K562 (cell line): Measurements from ENCODE around the gene ACTN2. TPM values are rescaled to one million over a fixed set of nuclear protein-coding genes. Genes with fewer than 3 reads are reported as not detected.

Experiments used
- CBX3 ChIP-seq, 2 experiments: IDR thresholded peaks; 1 replicate in 1 of 2; 2 replicates in 1 of 2; pipeline ENCODE4 v1.6.1; 2012; ENCODE audit warnings: inconsistent platforms in 2 of 2, low read length in 2 of 2, borderline replicate concordance in 1 of 2, control low read depth in 1 of 2
- ELF1 ChIP-seq: fragments of 200-800 bp; sonication (Bioruptor generic); IDR thresholded peaks from 2 replicates; pipeline ENCODE4 v1.6.1; 2016; ENCODE audit warnings: missing genetic modification characterization, missing compliant biosample characterization
- ETV6 ChIP-seq, 3 experiments: fragments of 150-350 bp in 1 of 3; sonication (generic) in 1 of 3; formaldehyde crosslinking in 1 of 3; IDR thresholded peaks; 2 replicates each; pipeline versions ENCODE4 v1.6.1 to v1.8.0; 2014 to 2022; ENCODE audit warnings: borderline replicate concordance in 2 of 3, low read depth in 2 of 3, antibody characterized with exemption in 1 of 3, low read length in 1 of 3, mild to moderate bottlenecking in 1 of 3, missing genetic modification reagents in 1 of 3
- JUND ChIP-seq, 2 experiments: IDR thresholded peaks; 2 replicates in 1 of 2; 3 replicates in 1 of 2; pipeline ENCODE4 v1.6.1; 2011; ENCODE audit warnings: borderline replicate concordance in 2 of 2, low read depth in 2 of 2, low read length in 2 of 2, improper control_type of control experiment in 1 of 2, missing biosample characterization in 1 of 2, missing genetic modification characterization in 1 of 2, missing genetic modification reagents in 1 of 2
- MEF2A ChIP-seq: IDR thresholded peaks from 2 replicates; pipeline ENCODE4 v1.6.1; 2011; ENCODE audit warnings: low read depth, mild to moderate bottlenecking, low read length, moderate library complexity; ENCODE audit not compliant: control insufficient read depth
- MEIS2 ChIP-seq: fragments of 450-650 bp; IDR thresholded peaks from 2 replicates; pipeline ENCODE4 v1.6.1; 2014; ENCODE audit warnings: mild to moderate bottlenecking; ENCODE audit not compliant: partially characterized antibody
- PBX2 ChIP-seq, 2 experiments: IDR thresholded peaks in 1 of 2; conservative IDR thresholded peaks in 1 of 2; 2 replicates each; pipeline ENCODE4 v1.6.1; 2016; ENCODE audit warnings: low read depth in 2 of 2, mild to moderate bottlenecking in 1 of 2, missing compliant biosample characterization in 1 of 2, missing genetic modification characterization in 1 of 2, moderate library complexity in 1 of 2
- PKNOX1 ChIP-seq: fragments of 450-650 bp; IDR thresholded peaks from 2 replicates; pipeline ENCODE4 v1.6.1; 2016
- ZNF174 ChIP-seq: fragments of 250-450 bp; sonication (Bioruptor Pico); IDR thresholded peaks from 2 replicates; pipeline ENCODE4 v1.4.0; 2020; ENCODE audit warnings: mild to moderate bottlenecking
- polyA plus RNA-seq, 8 experiments: library from polyadenylated mRNA; depleted of rRNA in 4 of 8; stranded (reverse) in 5 of 8; unstranded in 3 of 8; fragments of >200 nt; fragmentation: Nextera tagmentation in 2 of 8; fragmentation: Illumina TruSeq in 1 of 8; extraction: Ambion mirVana in 2 of 8; extraction: Trizol in 1 of 8; gene quantifications; 2 replicates each; pipeline versions ENCODE4 v1.2.1 to v1.2.3, GENCODE V29; 2011 to 2014; ENCODE audit warnings: inconsistent platforms in 1 of 8, missing spikeins in 1 of 8
- total RNA-seq, 7 experiments: library from RNA; depleted of rRNA in 6 of 7; stranded (reverse); fragments of >200 nt in 6 of 7; fragmentation: Illumina TruSeq in 2 of 7; extraction: Trizol in 2 of 7; gene quantifications; 2 replicates each; pipeline versions ENCODE4 v1.2.1 to v1.2.3, GENCODE V29; 2011 to 2021; ENCODE audit warnings: low replicate concordance in 1 of 7

The ACTN2 gene
- total and polyA plus RNA-seq, 9 of the 15 experiments (the other 6 are each of a cell fraction or from before 2014, with no cell fraction given), result 0.18 to 0.94 (median 0.42) TPM

DNA sequence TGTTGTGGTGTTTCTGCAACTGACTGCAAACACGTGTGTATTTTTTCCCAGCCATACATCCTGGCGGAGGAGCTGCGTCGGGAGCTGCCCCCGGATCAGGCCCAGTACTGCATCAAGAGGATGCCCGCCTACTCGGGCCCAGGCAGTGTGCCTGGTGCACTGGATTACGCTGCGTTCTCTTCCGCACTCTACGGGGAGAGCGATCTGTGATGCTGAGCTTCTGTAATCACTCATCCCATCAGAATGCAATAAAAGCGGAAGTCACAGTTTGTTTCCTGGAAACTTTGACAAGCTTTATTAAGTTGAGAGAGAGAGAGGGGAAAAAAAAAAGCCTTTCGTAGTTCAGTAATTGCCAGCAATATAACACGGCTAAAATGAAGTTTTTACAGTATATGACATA is 76.1 kb downstream of the ACTN2 start (continued):
- TF ChIP-seq PBX2 (CRISPR knock-in tag; IDR thresholded peaks at IDR 0.05; ENCODE audit: low read depth) (no peak), PBX2 (tag; conservative IDR thresholded peaks at IDR 0.05; ENCODE audit: low read depth) (peak; percentile 73), ZNF174 (CRISPR knock-in tag) (no peak), MEF2A (no peak), ELF1 (tag) (peak; percentile 61), PKNOX1 (0 out of 2 replicates have a peak, but pooled peaks have one; percentile 6), JUND (IDR thresholded peaks at IDR 0.05; ENCODE audit: borderline replicate concordance, low read depth, low read length) (no peak), JUND (tag; IDR thresholded peaks at IDR 0.05; ENCODE audit: borderline replicate concordance, low read depth, low read length) (0 out of 3 replicates have a peak, but pooled peaks have one; percentile 24), MEIS2 (peak; percentile 67), ETV6 (IDR thresholded peaks at IDR 0.05; ENCODE audit: borderline replicate concordance in 1 of 2, low read depth in 2 of 2, low read length in 1 of 2) (peak; percentile 80 to 90; a peak in 3 of 4 replicates), ETV6 (CRISPR knock-in tag; IDR thresholded peaks at IDR 0.05; ENCODE audit: borderline replicate concordance) (no peak), CBX3 (IDR thresholded peaks at IDR 0.05; ENCODE audit: borderline replicate concordance in 1 of 2, low read length in 2 of 2) (no peak)
